SHP77 treated with DMSO at 0.1 percent for 48 hours (cell line): ENCODE data around the gene KIAA1755.
"Not testable (repeated sequence)": the region's sequence is repeated elsewhere in the genome, so short reads cannot be mapped to it uniquely, and the experiment has no call there.

Experiments used
- DNase-seq: peaks from one replicate; lab custom pipeline; 2025; lab: John Stamatoyannopoulos, UW

KIAA1755 gene

DNA sequence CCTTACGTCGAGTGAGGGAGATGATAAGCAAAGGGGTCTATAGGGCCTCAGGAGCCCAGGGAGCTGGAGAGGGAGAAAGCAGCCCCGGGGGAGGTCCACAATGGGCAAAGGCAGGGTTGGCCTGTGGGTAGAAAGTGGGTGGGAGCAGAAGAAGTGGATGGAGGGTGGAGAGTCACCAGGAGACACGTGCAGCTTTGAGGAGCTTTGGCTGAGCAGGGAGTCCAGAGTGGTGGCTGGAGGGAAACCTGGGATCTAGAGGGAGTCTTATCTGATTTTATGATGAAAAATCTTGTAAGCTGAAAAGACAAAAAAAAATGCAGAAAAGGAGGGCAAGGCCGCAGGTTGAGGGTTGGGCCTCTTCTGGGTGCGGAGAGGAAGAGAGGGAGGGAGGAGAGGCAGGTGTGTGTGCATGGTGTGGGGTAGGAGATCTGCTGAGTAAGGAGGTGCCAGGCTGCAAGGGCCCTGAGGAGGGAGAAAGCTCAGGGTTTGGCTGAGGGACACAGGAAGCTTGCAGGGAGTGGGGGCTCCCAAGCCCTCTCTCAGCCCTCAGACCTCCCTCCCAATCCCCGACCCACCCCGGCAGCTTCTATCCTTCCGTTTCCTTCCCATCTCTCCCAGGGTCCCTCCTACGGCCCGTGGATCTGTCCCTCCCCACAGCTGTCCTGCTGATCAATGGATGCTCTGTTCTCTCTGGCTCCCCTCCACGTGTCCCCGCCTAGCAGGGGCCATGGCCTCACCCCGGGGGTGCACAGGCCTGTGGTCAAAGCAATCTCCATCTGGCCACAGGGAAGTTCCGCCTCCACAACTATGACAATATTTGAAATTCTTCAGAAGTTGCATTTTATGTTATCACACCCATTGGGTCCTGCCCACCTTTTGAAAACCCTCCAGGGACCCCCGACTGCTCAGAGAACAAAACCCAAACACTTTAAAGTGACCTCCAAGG, 26.3 kb upstream of the KIAA1755 start:
- no peak for DNase-seq

DNA sequence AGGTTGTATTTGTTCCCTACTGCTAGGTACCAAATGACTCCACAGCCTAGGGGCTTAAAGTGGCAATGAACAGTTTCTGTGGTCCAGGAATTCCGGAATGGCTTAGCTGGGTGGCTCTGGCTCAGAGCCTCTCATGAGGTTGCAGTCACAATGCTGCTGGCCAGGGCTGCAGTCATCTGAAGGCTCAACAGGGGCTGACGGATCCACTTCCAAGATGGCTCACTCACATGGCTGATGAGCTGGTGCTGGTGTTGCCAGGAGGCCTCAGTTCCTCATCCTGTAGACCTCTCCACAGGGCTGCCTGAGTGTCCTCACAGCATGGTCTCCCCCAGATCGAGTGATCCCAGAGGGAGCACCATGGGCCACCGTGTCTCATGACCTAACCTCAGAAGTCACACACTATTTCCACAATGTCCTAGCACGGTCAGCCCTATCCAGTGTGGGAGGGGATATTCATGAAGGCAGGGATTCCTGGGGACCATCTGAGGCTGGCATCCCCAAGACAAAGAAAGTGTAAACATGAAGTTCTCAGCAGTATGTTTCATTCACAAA, 24.4 kb upstream of the KIAA1755 start:
- no peak for DNase-seq

DNA sequence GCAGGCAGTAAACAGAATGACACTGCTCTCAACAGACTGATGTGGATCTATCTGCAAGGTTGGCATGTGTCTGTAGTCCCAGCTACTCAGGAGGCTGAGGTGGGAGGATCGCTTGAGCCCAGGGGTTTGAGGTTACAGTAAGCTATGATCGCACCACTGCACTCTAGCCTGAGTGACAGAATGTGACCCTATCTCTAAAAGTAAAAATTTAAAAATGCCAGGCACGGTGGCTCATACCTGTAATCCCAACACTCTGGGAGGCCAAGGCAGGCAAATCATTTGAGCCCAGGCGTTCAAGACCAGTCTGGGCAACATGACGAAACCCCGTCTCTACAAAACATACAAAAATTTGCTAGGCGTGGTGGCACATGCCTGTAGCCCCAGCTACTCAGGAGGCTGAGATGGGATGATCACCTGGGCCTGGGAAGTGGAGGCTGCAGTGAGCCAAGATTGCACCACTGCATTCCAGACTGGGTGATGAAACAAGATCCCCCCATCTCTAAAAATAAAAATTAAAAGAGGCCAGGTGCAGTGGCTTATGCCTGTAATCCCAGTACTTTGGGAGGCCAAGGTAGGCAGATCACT, 23.6 kb upstream of the KIAA1755 start:
- DNase-seq = not testable (repeated sequence)

DNA sequence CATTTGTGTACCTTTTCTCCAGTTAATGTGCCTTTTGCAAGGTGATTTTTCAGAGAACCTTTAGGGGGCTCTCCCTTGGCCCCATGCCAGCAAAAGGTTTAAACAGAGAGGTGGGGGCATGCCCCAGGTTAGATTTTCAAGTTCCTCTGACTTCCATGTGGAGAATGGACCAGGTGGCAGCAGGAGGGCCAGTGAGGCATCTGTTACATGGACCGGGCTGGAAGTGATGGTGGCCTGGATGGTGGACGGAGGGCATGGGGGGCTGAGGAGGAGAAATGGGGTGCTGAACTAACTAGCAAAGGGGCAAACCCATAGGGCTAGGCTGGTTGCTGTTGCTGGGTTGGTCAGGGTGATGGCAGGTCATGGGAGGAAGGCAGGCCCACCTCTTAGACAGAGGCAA, 22.7 kb upstream of the KIAA1755 start:
- no peak for DNase-seq

DNA sequence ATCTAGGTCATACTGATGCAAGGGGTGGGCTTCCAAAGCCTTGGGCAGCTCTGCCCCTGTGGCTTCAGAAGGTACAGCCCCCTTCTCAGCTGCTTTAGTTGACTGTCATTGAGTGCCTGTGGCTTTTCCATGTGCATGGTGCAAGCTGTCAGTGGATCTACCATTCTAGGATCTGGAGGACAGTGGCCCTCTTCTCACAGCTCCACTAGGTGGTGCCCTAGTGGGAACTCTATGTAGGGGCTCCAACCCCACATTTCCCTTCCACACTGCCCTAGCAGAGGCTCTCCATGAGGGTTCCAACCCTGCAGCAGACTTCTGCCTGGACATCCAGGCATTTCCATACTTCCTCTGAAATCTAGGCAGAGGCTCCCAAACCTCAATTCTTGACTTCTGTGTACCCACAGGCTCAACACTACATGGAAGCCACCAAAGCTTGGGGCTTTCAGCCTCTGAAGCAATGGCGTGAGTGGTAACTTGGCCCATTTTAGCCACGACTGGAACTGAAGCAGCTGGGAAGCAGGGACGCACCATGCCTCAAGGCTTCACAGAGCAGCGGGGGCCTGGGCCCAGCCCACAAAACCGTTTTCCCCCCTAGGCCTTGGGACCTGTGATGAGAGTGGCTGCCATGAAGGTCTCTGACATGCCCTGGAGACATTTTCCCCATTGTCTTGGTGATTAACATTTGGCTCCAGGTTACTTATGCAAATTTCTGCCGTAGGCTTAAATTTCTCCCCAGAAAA, 20.8 kb upstream of the KIAA1755 start:
- DNase-seq = not testable (repeated sequence)

DNA sequence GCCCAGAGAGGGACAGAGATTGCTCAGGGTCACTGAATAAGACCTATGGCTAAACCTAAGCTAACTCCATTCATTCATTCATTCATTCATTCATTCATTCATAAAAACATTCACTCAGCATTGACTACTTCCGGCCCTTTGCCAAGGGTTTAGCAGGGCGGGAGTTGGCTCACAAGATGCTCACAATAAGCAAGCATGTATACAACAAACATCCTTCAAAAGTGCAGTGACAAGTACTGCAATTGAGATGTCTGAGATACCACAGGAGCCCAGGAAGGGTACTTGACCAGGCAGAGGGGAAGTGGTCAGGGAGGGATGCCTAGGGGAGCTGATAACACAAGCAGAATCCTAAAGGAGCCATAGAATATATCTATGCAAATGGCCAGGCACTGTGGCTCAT, 18.2 kb upstream of the KIAA1755 start:
- DNase-seq = no peak

DNA sequence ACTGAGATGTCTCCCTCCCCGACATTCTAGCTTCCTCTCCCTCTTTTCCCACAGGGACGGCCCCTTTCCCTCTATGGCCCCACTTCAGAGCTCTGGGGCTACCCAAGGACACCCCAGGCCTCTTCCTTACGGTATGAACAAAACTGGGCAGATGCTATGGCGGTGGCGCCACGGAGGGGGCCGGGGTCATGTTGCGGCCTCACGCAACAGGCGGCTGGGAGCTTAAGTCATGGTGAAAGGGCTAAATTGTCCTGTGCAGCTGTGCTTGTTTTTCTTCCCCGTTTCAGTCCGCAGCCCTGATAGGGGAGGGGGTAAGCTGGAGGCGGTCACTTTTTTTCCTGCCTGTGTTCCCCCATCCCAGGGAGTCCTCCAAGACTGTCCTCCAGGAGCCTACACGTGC, 17.6 kb upstream of the KIAA1755 start:
- no peak for DNase-seq

DNA sequence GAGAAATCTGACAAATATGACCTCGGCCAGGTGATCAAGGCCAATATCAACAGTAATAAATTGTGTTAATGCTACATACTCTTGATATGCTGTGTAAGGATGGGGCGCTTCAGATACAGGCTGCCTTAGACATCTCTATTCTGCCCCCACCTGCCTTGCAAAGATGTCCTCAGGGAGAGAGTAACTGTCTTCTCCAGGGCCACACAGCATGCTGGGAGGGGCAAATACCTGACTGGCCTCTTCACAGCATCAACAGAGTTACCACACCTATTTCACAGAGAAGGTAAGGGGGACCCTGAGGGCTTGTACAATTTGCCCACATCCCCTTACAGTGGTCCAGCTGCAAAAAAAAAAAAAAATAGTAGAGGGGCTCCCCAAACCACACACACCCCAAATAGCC, 17.2 kb upstream of the KIAA1755 start:
- no peak for DNase-seq

DNA sequence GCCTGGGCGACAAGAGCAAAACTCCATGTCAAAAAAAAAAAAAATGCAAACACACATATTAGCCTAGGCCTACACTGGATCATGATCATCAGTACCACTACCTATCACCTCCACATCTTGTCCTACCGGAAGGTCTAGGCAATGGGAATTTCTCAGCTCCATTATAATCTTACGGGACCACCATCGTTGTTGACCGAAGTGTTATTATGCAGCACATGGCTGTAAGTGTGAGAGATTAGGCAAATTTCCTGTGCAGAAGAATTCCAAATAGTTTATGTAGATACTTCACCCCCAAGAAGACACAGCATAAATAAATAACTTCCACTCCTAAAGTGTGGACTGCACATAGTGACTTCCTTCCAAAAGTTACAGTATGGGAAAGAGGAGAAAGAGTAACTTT, 16.8 kb upstream of the KIAA1755 start:
- DNase-seq = no peak

DNA sequence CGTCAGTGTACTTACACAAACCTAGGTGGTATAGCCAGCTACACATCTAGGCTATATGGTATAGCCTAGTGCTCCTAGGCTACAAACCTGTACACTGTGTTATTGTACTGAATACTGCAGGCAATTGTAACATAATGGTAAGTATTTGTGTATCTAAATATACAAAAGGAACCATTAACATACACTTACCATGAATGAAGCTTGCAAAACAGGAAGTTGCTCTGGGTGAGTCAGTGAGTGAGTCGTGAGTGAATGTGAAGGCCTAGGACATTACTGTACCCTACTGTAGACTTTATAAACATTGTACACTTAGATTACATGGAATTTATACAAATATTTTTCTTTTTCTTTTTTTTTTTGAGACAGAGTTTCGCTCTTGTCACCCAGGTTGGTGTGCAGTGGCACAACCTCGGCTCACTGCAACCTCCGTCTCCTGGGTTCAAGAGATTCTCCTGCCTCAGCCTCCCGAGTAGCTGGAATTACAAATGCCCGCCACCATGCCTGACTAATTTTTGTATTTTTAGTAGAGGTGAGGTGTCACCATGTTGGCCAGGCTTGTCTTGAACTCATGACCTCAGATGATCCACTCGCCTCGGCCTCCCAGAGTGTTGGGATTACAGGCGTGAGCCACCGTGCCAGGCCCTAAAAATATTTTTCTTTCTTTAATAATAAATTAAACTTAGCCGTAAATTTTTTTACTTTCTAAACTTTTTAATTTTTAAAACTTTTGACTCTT, 15.4 kb upstream of the KIAA1755 start:
- no peak for DNase-seq

DNA sequence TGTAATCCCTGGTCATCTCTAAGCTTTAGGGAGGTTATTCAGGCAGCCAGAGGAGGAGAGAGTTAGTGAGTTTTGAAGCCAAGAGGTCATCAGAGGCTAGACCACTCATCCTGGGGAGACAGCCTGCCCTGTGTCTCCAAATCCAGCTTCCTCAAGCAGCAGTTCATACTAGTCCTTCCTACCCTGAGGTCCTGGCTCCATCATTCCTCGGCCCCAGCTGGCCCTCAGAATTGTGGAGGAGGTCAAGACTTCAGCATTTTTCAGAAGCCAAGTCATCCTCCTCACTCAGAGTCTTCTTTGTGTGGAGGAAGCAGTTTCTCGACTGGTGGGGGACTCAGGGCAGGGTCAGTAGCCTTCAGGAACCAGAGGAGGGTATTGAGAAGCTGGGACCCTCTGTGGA, 12.4 kb upstream of the KIAA1755 start:
- no peak for DNase-seq

DNA sequence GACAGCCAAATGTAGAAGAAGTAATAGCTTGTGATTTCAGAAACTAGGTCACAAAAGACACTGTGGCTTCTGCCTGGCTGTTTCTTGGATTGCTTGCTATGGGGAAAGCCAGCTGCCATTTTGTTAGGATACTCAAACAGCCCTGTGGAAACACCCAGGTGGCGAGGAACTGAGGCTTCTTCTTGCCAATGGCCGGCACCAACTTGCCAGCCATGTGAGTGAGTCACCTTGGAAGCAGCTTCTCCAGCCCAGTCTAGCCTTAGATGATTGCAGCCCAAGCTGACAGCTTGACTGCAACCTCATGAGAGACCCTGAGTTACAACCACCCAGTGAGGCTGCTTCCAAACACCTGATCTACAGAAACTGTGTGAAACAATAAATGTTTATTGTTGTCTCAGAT, 11.9 kb upstream of the KIAA1755 start:
- no peak for DNase-seq

DNA sequence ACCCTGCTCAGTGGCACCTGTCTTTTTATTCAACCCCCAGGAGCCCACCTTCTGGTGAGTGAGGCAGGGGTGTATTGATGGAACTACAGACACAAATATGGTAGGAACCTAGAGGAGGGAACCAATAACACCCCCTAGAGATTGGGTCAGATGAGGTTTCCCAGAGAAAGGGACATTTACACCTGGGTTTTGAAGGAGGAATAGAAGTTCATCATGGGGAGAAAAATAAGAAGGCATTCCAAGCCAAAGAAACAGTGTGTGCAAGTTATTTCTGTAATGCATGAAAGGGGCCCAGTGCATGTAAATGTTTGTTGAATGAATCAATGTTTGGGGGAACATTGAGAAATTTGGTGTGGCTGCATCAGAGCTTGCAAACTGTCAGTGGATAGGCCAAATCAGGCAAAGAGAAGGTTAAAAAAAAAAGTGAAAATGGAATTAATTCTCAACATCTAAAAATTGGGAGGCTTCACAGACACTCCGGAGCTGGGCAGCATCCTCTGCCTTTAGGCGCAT, 11.1 kb upstream of the KIAA1755 start:
- no peak for DNase-seq

DNA sequence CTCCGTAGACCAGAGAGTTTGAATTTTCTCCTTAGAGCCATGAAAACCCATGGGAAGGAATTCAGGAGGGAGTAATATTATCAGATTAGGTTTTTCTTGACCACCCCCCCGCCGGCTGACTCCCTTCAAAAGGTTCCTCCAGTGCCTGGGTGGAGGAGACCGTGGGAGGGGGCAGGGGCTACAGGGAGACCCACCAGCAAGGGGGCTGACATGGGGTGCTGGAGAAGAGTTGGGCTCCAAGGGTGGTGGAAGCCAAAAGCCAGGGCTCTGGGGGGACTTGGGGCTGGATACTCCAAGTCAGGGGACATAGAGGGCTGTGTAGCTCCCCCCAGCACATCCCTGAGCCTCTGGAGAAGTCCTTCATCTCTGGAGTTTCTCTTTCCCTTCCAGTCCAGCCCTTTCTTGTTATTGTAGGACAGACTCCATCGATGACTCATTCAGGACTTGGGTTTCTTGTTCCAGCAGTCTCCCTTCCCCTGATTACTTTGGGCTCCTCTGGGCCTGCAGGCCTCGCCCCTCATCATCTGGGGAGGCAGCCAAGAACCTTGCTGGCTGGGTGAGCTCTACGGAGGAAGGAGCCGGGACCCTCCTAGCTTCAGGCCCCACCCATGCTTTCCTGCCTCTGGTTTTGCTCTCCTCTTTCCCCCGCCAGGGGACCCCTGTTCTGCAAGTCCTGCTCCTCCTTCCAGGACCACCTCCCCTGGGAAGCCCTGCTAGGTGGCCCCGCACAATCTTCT, 10.5 kb upstream of the KIAA1755 start:
- no peak for DNase-seq

DNA sequence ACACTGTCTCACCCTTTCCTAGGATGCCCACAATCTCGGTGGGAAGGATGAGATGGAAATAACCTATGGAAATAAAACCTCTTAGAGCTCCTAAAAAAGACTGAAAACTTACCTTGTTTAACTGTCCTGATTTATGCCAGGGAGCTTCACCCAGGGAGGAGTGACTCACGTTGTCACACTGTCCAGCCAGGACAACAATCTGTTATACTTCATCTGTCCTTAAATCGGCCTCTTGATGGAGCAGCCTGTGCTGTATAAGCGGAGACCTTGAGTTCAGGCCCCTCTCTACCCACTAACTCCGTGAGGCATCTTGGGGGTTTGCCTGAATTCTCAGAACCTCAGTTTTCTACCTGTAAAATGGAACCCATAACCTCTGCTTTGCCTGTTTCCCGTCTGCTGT, 9.2 kb upstream of the KIAA1755 start:
- DNase-seq = no peak

DNA sequence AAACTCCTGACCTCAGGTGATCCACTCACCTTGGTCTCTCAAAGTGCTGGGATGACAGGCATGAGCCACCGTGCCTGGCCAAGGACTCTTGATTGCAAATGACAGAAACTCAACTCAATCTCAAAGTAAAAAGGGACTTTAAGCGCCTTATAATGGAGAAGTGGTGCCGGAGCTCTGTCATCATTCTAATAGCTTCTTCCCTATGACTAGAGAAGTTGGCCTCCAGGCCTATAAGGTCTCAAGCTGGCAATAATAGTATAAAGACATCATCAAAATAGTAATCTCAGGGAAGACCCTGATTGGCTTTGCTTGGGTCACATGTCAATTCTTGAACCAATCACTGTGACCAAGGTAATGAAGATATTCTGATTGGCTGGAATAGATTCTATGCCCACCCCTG, 8.5 kb upstream of the KIAA1755 start:
- no peak for DNase-seq

DNA sequence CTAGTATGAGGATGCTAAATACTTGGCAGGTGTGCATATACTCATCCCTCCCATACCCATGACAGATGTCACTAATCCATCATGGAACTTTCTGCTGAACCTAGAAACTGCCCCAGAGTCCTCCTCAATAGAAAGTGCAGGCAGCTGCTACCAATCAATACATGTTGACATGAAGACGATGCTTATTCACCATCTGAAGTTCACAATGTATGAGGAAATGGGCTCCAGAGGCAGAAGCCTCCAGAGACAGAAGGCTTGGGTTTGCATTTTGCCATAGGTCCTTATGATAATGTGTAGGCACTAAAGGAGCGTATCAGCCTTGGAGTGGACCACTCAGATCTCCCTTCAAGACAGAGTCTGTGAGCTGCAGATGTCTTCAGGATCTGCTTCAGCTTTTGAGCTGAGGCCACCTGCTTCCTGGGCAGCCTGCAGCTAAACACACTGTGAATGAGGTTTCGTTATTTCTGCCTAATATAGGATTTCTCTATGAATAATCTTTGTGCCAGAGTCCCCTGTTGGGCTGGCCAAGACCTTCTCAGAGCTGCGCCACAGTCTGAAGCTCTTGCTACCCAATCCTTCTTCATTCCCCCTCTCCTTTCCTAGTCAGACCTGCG, 7.5 kb upstream of the KIAA1755 start:
- DNase-seq = no peak

DNA sequence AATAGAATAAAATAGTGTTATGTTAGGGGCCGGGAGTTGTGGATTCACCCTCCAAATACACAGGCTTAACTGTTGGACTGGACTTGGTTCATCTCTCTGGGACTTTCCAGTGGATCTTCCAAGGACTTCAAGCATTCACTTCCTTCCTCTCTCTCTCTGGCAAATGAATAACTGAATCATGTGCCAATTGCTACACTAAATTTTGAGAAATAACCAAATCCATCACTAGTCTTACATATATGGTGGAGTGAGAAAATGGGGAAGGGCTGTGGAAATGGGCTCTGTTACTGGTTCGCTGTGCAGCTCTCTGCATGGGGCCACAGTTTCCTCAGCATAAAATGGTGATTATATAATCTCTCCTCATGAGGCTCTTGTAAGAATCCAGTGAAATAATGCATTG, 6.8 kb upstream of the KIAA1755 start:
- DNase-seq = no peak

DNA sequence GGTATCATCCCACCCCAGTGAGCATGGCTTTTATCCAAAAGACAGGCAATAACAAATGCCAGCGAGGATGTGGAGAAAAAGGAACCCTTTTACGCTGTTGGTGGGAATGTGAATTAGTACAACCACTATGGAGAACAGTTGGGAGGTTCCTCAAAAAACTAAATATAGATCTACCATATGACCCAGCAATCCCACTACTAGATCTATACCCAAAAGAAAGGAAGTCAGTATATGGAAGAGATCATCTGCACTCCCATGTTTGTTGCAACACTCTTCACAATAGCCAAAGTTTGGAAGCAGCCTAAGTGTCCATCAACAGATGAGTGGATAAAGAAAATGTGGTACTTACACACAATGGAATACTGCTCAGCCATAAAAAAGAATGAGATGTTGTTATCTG, 5.9 kb upstream of the KIAA1755 start:
- no peak for DNase-seq

DNA sequence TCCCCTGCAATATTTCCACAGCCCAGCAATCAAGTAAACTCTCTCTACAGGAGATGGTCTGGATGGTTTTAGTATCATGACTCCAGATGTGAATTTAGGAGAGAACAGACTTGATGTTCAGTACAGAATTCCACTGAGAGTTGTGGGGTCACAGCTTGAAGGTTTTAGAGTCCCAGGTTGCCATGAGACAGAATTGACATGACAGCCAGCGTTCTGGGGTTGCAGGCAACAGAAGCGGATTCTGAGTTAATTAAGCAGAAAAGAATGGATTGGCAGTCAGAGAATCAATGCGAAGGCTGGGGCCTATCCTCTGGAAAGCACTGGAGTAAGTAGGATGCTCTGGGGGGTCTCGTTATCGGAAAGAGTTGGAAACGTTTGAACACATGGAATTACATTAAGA, 2.4 kb upstream of the KIAA1755 start:
- DNase-seq = no peak

DNA sequence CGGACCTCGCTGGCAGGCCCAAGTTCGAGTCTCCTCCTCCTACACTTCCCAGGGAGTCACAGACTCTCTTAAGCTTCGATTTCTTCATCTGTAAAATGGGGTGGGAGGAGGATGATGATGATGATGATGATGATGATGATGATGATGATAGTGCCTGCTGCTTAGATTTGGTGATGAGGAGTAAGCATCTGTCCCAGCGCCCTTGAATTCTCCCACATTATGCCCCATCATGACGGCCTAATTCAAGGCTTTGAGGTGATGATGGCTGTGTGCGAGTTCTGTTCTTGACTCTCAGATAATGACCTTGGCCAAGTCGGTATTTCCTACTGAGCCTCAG, 487 bp upstream of the KIAA1755 start:
- DNase-seq = no peak
